ENCODE data around the gene CPEB2. TPM values are rescaled to one million over a fixed set of nuclear protein-coding genes. Genes with fewer than 3 reads are reported as not detected.
A peak's percentile ranks its signal among the peaks of the same experiment; 100 is the strongest.

Gene CPEB2
- total RNA-seq, 1 donor = 45.6 TPM

- TF ChIP-seq CTCF (IDR thresholded peaks at IDR 0.05; ENCODE audit: insufficient read depth, low read length) = no peak
- H3K4me3 ChIP-seq (ENCODE audit: low read depth, low read length) = no peak overlapping the region
- peak; percentile 30 for DNase-seq (ENCODE audit: low read depth)
These were observed 17.8 kb upstream of the CPEB2 start for GRCh38 chr4:14984448-14984847.

- DNase-seq (ENCODE audit: low read depth) = no peak
- no peak overlapping the region for H3K4me3 ChIP-seq (ENCODE audit: low read depth, low read length)
- no peak for TF ChIP-seq CTCF (IDR thresholded peaks at IDR 0.05; ENCODE audit: insufficient read depth, low read length)
These were observed 17.1 kb upstream of the CPEB2 start for GRCh38 chr4:14985161-14985560.

- DNase-seq (ENCODE audit: low read depth) = no peak
These were observed 16.4 kb upstream of the CPEB2 start for GRCh38 chr4:14985843-14986242.

GRCh38 chr4:14987054-14987453 lies 15.2 kb upstream of the CPEB2 start:
- no peak overlapping the region for H3K4me3 ChIP-seq (ENCODE audit: low read depth, low read length)

More at GRCh38 chr4:14985843-14986242, 16.4 kb upstream of the CPEB2 start:
- TF ChIP-seq CTCF (IDR thresholded peaks at IDR 0.05; ENCODE audit: insufficient read depth, low read length) = no peak
- no peak overlapping the region for H3K4me3 ChIP-seq (ENCODE audit: low read depth, low read length)

GRCh38 chr4:14990484-14990883 lies 11.8 kb upstream of the CPEB2 start:
- H3K4me3 ChIP-seq (ENCODE audit: low read depth, low read length) = no peak overlapping the region
- DNase-seq (ENCODE audit: low read depth) = no peak
- no peak for TF ChIP-seq CTCF (IDR thresholded peaks at IDR 0.05; ENCODE audit: insufficient read depth, low read length)

More at GRCh38 chr4:14987054-14987453, 15.2 kb upstream of the CPEB2 start:
- no peak for TF ChIP-seq CTCF (IDR thresholded peaks at IDR 0.05; ENCODE audit: insufficient read depth, low read length)
- DNase-seq (ENCODE audit: low read depth) = no peak

- DNase-seq (ENCODE audit: low read depth) = peak; percentile 19
- no peak overlapping the region for H3K4me3 ChIP-seq (ENCODE audit: low read depth, low read length)
- no peak for TF ChIP-seq CTCF (IDR thresholded peaks at IDR 0.05; ENCODE audit: insufficient read depth, low read length)
These were observed 8.0 kb upstream of the CPEB2 start for GRCh38 chr4:14994242-14994641.

GRCh38 chr4:15001248-15001868 lies 923 bp upstream of the CPEB2 start:
- peak; percentile 96 for DNase-seq (ENCODE audit: low read depth)
- H3K4me3 ChIP-seq (ENCODE audit: low read depth, low read length) = peak overlapping the region; percentile 92
- TF ChIP-seq CTCF (IDR thresholded peaks at IDR 0.05; ENCODE audit: insufficient read depth, low read length) = no peak

Measured in fibroblast of the aortic adventitia (primary cell).